ENCODE data around the gene ADRA2A. TPM values are rescaled to one million over a fixed set of nuclear protein-coding genes. Genes with fewer than 3 reads are reported as not detected.

The ADRA2A gene
- total and polyA plus RNA-seq, 5 donors from 2014 or later = 0.22 TPM; not detected in 4

DNA sequence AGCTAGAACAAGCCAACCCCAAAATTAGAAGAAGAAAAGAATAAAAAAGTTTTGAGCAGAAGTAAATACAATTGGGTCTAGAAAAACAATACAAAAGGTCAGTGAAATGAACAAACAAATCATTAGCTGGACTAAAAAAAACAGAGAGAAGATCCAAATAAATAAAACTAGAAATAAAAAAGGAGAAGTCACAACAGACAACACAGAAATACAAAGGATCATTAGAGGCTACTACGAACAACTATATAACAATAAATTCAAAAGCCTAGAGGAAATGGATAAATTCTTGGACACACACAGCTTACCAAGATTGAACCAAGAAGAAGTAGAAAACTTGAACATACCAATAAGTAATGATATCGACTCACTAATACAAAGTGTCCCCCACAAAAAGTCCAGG, 13.4 kb upstream of the ADRA2A start:
- peaks cover 0 to 10% (median 5%) of the 10 kb centered on the region in 7 donors for H3K9me3 Mint-ChIP-seq

DNA sequence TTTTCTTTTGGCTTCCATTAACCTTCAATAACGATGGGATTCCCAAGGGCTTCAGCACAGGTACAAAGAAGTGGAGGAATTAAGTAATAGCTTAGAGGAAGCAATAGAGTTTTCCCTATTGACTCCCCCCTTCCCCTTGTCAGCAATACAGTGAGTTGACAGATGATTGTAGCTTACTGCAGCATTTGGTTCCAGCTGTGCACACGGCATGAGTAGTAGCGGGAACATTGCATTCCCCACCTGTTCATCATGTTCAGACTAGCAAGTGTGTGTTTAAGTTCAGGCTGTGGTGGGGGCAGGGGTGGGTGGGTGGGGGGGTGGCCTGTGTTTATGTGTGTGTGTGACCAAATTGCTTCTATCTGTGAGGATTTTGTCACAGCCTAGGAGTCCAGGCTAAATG, 4.6 kb upstream of the ADRA2A start:
- no peak overlapping the region for H3K27ac ChIP-seq (ENCODE audit: insufficient read depth, low read length, poor library complexity, severe bottlenecking)
- no peak overlapping the region for H3K4me3 ChIP-seq (ENCODE audit: low read depth, low read length)
- H3K36me3 ChIP-seq (ENCODE audit: control insufficient read depth, insufficient read depth, low read length) = no peaks in the 10 kb centered on the region
- ATAC-seq (ENCODE audit: low read depth in 2 of 2) (no peak), DNase-seq (no peak)
- Mint-ChIP-seq H3K4me1 (peaks cover 0 to 15% (median 3%) of the 10 kb centered on the region in 4 donors), H3K4me3 (no peak overlapping the region), H3K27ac (no peak overlapping the region), H3K27me3 (peaks cover 60% of the 10 kb centered on the region), H3K9me3 (peaks cover 0 to 3% (median 0%) of the 10 kb centered on the region in 7 donors), H3K36me3 (no peaks in the 10 kb centered on the region)
- peaks cover 16% of the 10 kb centered on the region for H3K4me1 ChIP-seq (ENCODE audit: control insufficient read depth, insufficient read depth, low read length, poor library complexity, severe bottlenecking)
- H3K27me3 ChIP-seq (ENCODE audit: control insufficient read depth, insufficient read depth, low read length) = peaks cover 29% of the 10 kb centered on the region
- no peaks in the 10 kb centered on the region for H3K9me3 ChIP-seq (ENCODE audit: control insufficient read depth in 2 of 2, low read length in 2 of 2)

More for the DNA sequence above, 13.4 kb upstream of the ADRA2A start:
- Mint-ChIP-seq H3K27me3 (peaks cover 43% of the 10 kb centered on the region), H3K4me3 (no peak overlapping the region), H3K4me1 (no peaks in the 10 kb centered on the region), H3K27ac (no peak overlapping the region), H3K36me3 (no peaks in the 10 kb centered on the region)
- no peaks in the 10 kb centered on the region for H3K4me1 ChIP-seq (ENCODE audit: control insufficient read depth, insufficient read depth, low read length, poor library complexity, severe bottlenecking)
- DNase-seq (no peak), ATAC-seq (ENCODE audit: low read depth in 2 of 2) (no peak)
- H3K4me3 ChIP-seq (ENCODE audit: low read depth, low read length) = no peak overlapping the region
- no peaks in the 10 kb centered on the region for H3K9me3 ChIP-seq (ENCODE audit: control insufficient read depth in 2 of 2, low read length in 2 of 2)
- no peaks in the 10 kb centered on the region for H3K36me3 ChIP-seq (ENCODE audit: control insufficient read depth, insufficient read depth, low read length)
- H3K27ac ChIP-seq (ENCODE audit: insufficient read depth, low read length, poor library complexity, severe bottlenecking) = no peak overlapping the region
- H3K27me3 ChIP-seq (ENCODE audit: control insufficient read depth, insufficient read depth, low read length) = peaks cover 24% of the 10 kb centered on the region

DNA sequence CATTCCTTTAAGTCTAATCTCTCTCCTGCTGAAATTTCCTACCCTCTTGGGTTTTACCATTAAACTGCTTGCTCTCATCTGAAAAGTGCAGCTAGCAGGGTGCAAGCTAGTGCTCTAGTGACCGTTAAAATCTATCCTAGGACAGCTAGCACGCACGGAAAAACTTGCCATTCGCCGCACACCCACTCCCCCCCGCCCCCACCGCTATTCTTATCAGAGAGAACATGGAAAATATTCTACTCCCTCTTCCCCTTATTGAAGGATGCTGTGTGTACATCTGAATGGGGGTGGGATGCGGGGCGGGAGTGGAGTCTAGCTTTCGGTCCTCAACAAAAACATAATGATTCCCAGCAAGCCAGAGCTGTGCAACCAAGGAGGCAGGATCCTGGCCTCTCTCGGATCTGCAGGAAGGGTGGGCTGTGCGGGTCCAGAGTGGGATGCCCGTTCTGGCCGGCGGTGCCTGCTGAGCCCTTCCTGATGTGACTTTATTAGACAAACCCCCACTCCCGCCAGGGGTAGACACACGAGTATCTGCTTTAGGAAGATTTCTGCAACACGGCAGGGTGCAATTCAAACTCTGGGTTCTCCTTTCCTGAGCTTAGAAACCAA, 1.1 kb upstream of the ADRA2A start:
- H3K27ac Mint-ChIP-seq = no peak overlapping the region
- peak overlapping the region; percentile 1 to 58 (median 48) for H3K4me3 Mint-ChIP-seq
- ATAC-seq (ENCODE audit: low read depth in 2 of 2) (no peak), DNase-seq (no peak)
- Histone ChIP-seq H3K36me3 (ENCODE audit: control insufficient read depth, insufficient read depth, low read length) (no peaks in the 10 kb centered on the region), H3K4me3 (ENCODE audit: low read depth, low read length) (no peak overlapping the region), H3K27ac (ENCODE audit: insufficient read depth, low read length, poor library complexity, severe bottlenecking) (no peak overlapping the region), H3K4me1 (ENCODE audit: control insufficient read depth, insufficient read depth, low read length, poor library complexity, severe bottlenecking) (peaks cover 25% of the 10 kb centered on the region), H3K9me3 (ENCODE audit: control insufficient read depth in 2 of 2, low read length in 2 of 2) (no peaks in the 10 kb centered on the region), H3K27me3 (ENCODE audit: control insufficient read depth, insufficient read depth, low read length) (peaks cover 29% of the 10 kb centered on the region)
- H3K9me3 Mint-ChIP-seq = peaks cover 0 to 3% (median 0%) of the 10 kb centered on the region in 7 donors
- H3K27me3 Mint-ChIP-seq = peaks cover 72% of the 10 kb centered on the region
- peaks cover 0 to 27% (median 7%) of the 10 kb centered on the region in 4 donors for H3K4me1 Mint-ChIP-seq
- H3K36me3 Mint-ChIP-seq = no peaks in the 10 kb centered on the region

DNA sequence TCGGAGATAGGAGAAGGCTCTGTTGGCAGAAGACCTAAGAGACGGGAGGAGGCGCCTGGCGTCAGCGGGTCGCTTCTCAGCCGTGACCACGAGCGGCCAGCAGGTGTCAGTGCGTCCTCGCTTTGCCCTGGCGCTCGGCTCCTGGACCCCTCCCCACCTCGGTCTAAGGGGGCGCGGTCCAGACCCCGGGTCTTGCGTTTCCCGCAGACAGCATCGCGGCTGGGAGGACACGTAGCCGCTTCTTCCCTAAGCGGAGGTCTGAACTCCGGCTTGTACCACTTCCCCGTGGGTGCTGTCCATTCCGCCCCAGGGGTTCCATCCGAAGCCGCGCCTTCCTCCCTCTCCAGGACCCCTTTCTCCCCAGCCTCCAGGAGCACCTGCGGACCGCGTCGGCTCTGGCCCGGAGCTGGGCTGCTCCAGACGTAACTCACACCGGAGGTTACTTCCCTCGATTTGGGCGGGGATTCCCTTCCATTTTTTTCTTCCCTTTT, 593 bp upstream of the ADRA2A start:
- DNase-seq = peak in 2 of 3 donors; percentile 18 to 24
- peak overlapping the region in 3 of 4 donors; percentile 38 to 58 (median 57) for H3K4me3 Mint-ChIP-seq
- no peak overlapping the region for H3K4me3 ChIP-seq (ENCODE audit: low read depth, low read length)
- no peak overlapping the region for H3K27ac ChIP-seq (ENCODE audit: insufficient read depth, low read length, poor library complexity, severe bottlenecking)
- H3K9me3 ChIP-seq (ENCODE audit: control insufficient read depth in 2 of 2, low read length in 2 of 2) = no peaks in the 10 kb centered on the region
- H3K4me1 ChIP-seq (ENCODE audit: control insufficient read depth, insufficient read depth, low read length, poor library complexity, severe bottlenecking) = peaks cover 25% of the 10 kb centered on the region
- peak in 1 of 2 donors; percentile 56 for ATAC-seq (ENCODE audit: low read depth in 2 of 2)
- H3K27me3 ChIP-seq (ENCODE audit: control insufficient read depth, insufficient read depth, low read length) = peaks cover 29% of the 10 kb centered on the region
- peaks cover 0 to 3% (median 0%) of the 10 kb centered on the region in 7 donors for H3K9me3 Mint-ChIP-seq
- H3K27me3 Mint-ChIP-seq = peaks cover 72% of the 10 kb centered on the region
- no peak overlapping the region for H3K27ac Mint-ChIP-seq
- no peaks in the 10 kb centered on the region for H3K36me3 Mint-ChIP-seq
- H3K36me3 ChIP-seq (ENCODE audit: control insufficient read depth, insufficient read depth, low read length) = no peaks in the 10 kb centered on the region
- H3K4me1 Mint-ChIP-seq = peaks cover 0 to 27% (median 7%) of the 10 kb centered on the region in 4 donors

DNA sequence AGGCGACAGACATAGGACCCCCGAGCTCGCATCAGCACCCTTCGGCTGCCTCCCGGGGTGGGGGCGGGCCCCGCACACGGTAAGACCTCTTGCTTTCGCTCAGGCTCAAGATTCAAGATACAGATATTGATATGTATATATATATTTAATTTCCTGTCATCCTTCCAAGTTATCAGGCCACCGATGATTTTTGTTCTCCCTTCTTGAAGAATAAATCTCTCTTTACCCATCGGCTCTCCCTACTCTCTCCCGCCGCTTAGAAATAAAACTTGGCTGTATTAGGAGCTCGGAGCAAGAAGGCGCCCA, 603 bp downstream of the ADRA2A start:
- Histone ChIP-seq H3K4me1 (ENCODE audit: control insufficient read depth, insufficient read depth, low read length, poor library complexity, severe bottlenecking) (peaks cover 25% of the 10 kb centered on the region), H3K9me3 (ENCODE audit: control insufficient read depth in 2 of 2, low read length in 2 of 2) (no peaks in the 10 kb centered on the region), H3K36me3 (ENCODE audit: control insufficient read depth, insufficient read depth, low read length) (no peaks in the 10 kb centered on the region), H3K27me3 (ENCODE audit: control insufficient read depth, insufficient read depth, low read length) (peaks cover 23% of the 10 kb centered on the region), H3K27ac (ENCODE audit: insufficient read depth, low read length, poor library complexity, severe bottlenecking) (no peak overlapping the region), H3K4me3 (ENCODE audit: low read depth, low read length) (no peak overlapping the region)
- DNase-seq = no peak
- Mint-ChIP-seq H3K27me3 (peaks cover 64% of the 10 kb centered on the region), H3K4me1 (peaks cover 0 to 27% (median 7%) of the 10 kb centered on the region in 4 donors), H3K4me3 (peak overlapping the region in 2 of 4 donors; percentile 70 to 73), H3K9me3 (peaks cover 0 to 3% (median 0%) of the 10 kb centered on the region in 7 donors), H3K27ac (no peak overlapping the region), H3K36me3 (no peaks in the 10 kb centered on the region)
- no peak for ATAC-seq (ENCODE audit: low read depth in 2 of 2)

DNA sequence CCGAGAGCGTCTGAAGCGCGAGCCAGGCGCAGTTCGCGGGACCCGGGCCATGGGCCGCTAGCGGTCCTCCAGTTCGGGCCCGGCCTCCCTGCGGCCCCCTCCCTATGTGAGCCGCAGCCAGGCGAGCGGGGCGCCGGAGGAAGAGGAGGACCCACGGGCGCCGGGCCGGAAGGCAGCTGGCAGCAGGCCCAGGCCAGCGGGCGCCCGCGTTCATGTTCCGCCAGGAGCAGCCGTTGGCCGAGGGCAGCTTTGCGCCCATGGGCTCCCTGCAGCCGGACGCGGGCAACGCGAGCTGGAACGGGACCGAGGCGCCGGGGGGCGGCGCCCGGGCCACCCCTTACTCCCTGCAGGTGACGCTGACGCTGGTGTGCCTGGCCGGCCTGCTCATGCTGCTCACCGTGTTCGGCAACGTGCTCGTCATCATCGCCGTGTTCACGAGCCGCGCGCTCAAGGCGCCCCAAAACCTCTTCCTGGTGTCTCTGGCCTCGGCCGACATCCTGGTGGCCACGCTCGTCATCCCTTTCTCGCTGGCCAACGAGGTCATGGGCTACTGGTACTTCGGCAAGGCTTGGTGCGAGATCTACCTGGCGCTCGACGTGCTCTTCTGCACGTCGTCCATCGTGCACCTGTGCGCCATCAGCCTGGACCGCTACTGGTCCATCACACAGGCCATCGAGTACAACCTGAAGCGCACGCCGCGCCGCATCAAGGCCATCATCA, 1.1 kb downstream of the ADRA2A start:
- Histone ChIP-seq H3K27me3 (ENCODE audit: control insufficient read depth, insufficient read depth, low read length) (peaks cover 23% of the 10 kb centered on the region), H3K4me3 (ENCODE audit: low read depth, low read length) (no peak overlapping the region), H3K36me3 (ENCODE audit: control insufficient read depth, insufficient read depth, low read length) (no peaks in the 10 kb centered on the region), H3K4me1 (ENCODE audit: control insufficient read depth, insufficient read depth, low read length, poor library complexity, severe bottlenecking) (peaks cover 25% of the 10 kb centered on the region), H3K9me3 (ENCODE audit: control insufficient read depth in 2 of 2, low read length in 2 of 2) (no peaks in the 10 kb centered on the region), H3K27ac (ENCODE audit: insufficient read depth, low read length, poor library complexity, severe bottlenecking) (no peak overlapping the region)
- Mint-ChIP-seq H3K4me3 (peak overlapping the region in 2 of 4 donors; percentile 70 to 73), H3K4me1 (peaks cover 0 to 27% (median 7%) of the 10 kb centered on the region in 4 donors), H3K27me3 (peaks cover 63% of the 10 kb centered on the region), H3K27ac (no peak overlapping the region), H3K36me3 (no peaks in the 10 kb centered on the region), H3K9me3 (peaks cover 0 to 3% (median 0%) of the 10 kb centered on the region in 7 donors)
- DNase-seq (peak in 1 of 3 donors; percentile 12), ATAC-seq (ENCODE audit: low read depth in 2 of 2) (no peak)

DNA sequence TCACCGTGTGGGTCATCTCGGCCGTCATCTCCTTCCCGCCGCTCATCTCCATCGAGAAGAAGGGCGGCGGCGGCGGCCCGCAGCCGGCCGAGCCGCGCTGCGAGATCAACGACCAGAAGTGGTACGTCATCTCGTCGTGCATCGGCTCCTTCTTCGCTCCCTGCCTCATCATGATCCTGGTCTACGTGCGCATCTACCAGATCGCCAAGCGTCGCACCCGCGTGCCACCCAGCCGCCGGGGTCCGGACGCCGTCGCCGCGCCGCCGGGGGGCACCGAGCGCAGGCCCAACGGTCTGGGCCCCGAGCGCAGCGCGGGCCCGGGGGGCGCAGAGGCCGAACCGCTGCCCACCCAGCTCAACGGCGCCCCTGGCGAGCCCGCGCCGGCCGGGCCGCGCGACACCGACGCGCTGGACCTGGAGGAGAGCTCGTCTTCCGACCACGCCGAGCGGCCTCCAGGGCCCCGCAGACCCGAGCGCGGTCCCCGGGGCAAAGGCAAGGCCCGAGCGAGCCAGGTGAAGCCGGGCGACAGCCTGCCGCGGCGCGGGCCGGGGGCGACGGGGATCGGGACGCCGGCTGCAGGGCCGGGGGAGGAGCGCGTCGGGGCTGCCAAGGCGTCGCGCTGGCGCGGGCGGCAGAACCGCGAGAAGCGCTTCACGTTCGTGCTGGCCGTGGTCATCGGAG, 1.8 kb downstream of the ADRA2A start:
- peaks cover 60% of the 10 kb centered on the region for H3K27me3 Mint-ChIP-seq
- H3K27ac Mint-ChIP-seq = no peak overlapping the region
- DNase-seq = no peak

More for the DNA sequence above, 1.8 kb downstream of the ADRA2A start:
- H3K9me3 ChIP-seq (ENCODE audit: control insufficient read depth in 2 of 2, low read length in 2 of 2) = no peaks in the 10 kb centered on the region
- H3K4me1 Mint-ChIP-seq = peaks cover 0 to 27% (median 7%) of the 10 kb centered on the region in 4 donors
- peaks cover 25% of the 10 kb centered on the region for H3K4me1 ChIP-seq (ENCODE audit: control insufficient read depth, insufficient read depth, low read length, poor library complexity, severe bottlenecking)
- peaks cover 17% of the 10 kb centered on the region for H3K27me3 ChIP-seq (ENCODE audit: control insufficient read depth, insufficient read depth, low read length)
- no peaks in the 10 kb centered on the region for H3K36me3 ChIP-seq (ENCODE audit: control insufficient read depth, insufficient read depth, low read length)
- peaks cover 0 to 3% (median 0%) of the 10 kb centered on the region in 7 donors for H3K9me3 Mint-ChIP-seq
- H3K4me3 ChIP-seq (ENCODE audit: low read depth, low read length) = no peak overlapping the region
- no peak overlapping the region for H3K27ac ChIP-seq (ENCODE audit: insufficient read depth, low read length, poor library complexity, severe bottlenecking)
- peak overlapping the region in 1 of 4 donors; percentile 74 for H3K4me3 Mint-ChIP-seq
- no peak for ATAC-seq (ENCODE audit: low read depth in 2 of 2)
- no peaks in the 10 kb centered on the region for H3K36me3 Mint-ChIP-seq
